HG02610 (cell line): ENCODE measurements around the gene APOL2.
"Not testable (repeated sequence)": the region's sequence is repeated elsewhere in the genome, so short reads cannot be mapped to it uniquely, and the experiment has no call there.

Experiments
- ATAC-seq: cut with Tn5 transposase; IDR thresholded peaks from one replicate; pipeline ENCODE4 v1.9.1; 2021; ENCODE audit warnings: mild to moderate bottlenecking, moderate library complexity; ENCODE audit not compliant: unreplicated experiment

Gene APOL2

DNA sequence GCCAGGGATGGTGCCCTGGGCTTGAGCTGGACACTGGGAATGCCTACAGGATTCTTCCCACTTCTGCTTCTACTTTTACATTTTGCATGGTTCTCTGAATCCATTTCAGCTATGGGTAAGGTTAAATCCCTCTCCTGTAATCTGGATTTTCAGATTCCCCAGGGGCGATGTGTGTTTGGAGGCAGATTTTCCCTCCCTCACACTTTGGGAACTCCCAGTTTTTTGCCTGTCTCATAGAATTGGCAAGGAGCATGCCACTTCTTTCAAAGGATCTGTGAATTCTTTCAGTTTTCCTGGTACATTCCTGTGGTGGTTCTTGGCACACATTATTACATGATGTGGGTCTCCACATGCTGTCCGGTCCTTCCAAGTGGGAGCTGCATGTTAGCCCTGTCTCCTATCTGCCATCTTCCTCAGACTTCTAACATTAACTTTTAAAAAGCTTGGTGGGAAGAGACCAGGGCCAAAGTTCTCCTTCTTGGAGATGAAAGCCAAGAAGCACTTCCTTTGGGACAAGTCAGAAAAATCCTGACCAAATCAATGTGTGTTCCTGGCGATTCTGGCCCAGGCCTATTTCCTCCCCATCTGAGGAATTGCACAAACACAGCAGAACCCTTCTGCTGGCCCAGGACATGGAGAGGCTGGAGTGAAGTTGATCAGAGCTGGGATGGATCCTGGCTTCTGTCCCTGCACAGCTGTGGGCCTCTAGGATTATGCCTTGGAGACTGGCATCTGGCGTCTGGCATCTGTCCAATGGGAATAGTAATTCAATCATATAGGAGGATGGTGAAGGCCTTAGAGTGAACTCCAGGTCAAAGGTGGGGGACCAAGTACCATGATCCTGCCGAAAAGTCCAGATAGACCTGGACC lies 5.4 kb upstream of the APOL2 start:
- ATAC-seq: no peak

DNA sequence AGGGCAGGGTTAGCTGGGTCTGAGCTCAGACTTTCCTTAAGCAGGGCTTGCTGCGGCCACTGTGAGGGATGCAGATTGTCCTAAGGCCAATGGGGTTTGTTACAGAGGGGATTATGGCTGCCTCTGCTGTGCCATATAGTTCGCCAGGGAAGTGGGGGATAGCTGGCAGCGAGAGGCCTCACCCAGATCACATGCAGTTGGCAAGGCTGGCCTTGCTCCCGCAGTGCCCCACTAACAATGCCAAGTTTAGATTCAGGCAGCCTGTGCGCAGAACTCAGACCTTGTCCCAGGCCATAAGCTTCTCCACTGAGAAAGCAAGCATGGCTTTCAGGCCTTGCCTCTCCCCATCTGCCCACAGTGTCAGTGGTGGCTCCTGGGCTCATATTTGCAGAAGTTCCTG lies 4.7 kb upstream of the APOL2 start:
- ATAC-seq: no peak

DNA sequence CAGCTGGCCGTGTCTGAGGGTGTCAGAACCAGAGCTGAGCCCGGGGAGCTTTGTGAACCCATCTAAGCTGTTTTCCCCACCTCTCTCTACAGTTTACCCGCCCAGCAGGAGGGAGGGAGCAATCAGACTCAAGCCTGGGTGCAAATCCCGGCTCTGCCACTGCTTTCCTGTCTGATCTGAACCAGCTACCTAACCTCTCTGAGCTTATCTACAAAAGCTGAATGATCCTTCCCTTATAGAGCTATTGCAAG lies 252 bp downstream of the APOL2 start:
- ATAC-seq: peak; percentile 12

DNA sequence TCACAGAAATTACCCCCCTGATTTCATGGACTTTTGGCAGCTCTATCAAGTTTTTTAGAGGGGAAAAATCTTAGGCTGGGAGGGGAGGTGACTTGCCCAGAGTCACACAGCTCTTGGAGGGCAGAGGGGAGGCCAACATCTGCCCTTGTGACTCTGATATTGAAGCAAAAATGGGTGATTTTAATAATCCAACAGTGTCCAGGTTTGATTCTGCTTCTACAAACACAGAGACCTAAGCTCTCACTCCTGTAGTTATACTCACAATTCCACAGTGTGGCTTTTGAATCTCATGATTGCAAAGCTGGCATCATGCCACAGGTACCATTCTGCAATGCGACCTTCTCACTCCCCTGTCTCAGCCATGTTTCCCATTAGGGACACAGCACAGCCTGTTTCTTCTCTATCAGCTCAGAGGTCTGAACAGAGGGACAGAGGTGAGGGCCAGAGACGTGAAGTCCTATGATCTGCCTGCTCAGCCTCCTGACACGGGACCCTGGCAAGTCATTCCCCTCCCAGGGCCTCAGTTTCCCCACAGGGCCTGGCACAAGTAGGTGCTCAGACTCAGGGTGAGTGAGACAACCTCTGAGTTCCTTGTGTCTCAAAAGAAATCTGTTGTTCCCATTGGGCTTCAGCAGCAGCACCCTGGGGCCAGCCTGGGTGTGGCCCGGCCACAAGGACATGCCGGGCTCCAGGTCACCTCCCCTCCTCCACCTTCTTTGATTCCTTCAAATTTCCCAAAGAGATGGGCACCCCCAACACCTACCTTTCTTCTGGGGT lies 766 bp downstream of the APOL2 start:
- no peak for ATAC-seq

DNA sequence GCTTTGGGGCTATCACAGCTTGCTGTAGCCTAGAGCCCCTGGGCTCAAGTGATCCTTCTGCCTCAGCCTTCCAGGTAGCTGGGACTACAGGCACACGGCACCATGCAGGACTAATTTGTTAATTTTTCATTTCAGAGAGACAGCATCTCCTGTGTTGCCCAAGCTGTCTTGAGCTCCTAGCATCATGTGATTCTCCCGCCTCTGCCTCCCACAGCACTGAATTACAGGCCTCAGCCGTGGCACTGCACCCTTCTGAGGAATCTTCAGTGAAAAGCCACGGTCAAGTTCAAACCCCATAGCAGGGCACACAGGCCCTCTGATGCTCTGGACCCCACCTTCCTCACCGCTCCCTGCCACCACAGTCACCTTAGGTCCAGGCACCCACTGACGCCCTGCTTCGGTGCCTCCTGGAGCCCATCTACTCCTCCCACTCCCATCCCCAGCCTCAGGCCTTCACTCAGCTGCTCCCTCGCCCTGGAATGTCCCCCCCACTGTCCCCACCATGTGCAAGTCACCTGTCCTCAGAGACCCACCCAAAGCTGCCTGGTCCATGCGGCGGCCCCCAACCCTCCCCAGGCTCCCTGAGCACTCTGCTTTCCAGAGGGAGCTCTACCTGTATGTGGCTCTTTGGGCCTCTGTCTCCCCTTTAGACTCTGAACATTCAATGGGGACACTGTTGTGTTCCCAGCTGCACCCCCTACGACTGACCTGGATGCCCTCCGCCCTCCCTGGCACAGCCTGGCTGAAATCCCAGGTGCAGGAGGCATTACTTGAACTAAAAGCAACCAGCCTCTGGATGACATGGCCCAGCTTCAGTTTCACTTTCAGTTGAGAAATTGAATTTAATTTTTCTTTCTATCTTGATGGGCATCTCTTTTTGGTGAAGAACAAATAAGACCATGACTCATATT lies 1.6 kb downstream of the APOL2 start:
- ATAC-seq: no peak

DNA sequence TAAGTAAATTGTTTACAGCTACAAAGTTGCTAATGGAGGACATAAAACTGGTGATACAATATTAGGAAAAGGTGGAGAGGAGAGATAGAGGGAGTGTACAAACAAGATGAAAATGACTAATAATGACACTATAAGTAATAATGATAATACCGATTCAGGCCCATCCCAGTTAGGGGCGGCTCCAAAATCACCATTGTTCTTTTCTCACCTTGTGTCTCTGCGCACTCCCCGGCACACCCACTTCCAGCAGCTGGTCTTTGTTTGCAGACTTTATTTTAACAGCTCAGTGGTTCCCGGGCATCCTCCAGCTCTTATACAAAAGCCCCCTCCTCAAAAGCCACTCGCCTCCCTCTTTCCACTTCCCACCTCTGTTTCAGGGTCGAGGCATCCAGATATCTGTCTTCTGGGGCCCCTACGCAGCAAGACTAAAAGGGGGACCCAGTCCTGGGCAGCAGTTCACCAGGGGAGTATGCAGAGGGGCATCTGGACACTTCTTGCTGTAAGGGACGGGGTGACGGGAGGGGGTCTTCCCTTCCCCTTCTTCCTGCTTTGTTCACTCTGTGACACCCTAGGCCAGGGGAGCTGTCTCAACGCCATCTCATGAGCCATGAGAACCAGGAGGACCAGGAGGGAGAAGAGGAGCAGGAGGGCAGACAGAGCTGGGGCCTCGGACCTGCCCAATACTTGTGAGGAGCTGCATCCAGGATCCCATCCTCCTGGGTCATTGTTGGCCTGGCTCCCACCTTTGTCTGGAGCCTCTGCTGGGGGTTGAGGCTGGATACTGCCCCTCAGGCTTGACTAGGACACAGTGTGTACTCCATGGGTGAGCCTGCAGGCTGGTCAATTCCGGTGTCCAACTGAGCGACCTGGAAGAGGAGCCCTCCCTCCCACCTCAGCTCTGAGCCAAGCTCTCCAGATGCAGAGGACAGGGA lies 2.7 kb downstream of the APOL2 start:
- no peak for ATAC-seq

DNA sequence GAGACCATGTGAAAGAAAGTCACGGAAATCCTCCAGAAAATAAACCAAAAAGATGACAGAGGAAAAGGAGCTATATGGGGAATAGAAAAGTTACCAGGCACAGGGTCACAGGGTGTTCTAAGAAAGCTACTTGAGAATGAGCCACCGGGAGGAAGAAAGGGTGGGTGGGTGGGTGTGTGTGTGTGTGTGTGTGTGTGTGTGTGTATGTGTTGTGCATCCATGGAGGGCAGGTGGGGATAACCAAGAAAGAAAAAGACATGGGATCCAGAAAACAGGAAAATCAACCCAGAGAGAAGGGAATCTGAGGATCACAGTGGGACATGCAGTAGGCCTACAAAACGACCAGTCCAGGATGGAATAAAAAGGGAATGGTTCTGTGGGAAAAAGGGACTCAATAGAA lies 3.7 kb downstream of the APOL2 start:
- no peak for ATAC-seq

DNA sequence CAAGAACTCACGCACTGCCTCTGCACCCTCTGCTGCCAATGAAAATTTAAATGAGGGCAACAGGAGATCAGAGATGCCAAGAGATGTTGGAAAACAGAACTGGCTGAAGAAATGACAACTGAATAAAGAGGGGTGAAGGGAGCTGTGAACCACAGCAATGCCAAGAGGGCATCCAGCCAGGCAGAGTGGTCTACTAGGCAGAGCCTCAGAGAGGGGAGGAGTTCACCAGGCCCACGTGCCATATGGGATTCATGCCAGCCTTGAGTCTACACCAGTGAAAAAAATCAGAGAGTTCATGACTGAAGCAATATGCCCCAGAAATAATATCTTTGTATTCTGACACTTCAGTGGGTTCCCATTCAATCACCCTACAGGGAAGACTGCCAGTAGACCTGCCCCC lies 4.4 kb downstream of the APOL2 start:
- ATAC-seq: no peak

DNA sequence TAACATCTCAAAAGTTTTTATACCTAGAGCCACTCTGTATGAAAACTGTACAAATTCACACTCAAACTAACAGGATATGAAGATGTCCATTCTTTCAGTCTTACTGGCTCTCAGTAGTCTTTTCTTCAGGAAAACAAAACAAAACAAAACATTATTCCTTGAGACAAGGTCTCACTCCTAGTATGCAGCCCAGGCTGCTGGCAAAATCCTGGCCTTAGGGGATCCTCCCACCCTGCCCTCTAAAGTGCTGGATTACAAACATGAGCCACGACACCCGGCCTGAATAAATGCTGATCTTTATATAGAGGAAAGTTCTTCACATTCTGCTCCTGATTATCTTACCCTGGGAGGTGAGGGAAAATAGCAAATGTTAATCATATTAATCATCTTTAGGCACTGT lies 5.1 kb downstream of the APOL2 start:
- ATAC-seq: no peak

DNA sequence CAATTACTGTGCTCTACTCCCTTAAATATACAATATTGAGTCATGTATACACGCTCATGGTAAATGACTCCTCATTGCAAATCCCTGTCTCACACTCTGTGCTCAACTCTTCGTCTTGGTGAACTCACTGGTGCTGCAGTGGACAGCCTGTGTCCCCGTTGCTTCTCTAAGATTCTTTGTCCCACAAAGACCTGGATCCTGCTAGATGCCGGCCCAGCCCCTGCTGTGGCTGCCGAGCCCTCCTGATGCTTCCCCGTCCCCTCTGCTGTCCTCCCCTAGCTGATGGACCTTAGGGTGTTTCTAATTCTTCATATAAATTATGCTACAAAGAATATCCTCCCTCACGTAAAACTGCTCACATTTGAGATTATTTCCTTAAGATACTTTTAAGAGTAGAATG lies 5.5 kb downstream of the APOL2 start:
- ATAC-seq: no peak

DNA sequence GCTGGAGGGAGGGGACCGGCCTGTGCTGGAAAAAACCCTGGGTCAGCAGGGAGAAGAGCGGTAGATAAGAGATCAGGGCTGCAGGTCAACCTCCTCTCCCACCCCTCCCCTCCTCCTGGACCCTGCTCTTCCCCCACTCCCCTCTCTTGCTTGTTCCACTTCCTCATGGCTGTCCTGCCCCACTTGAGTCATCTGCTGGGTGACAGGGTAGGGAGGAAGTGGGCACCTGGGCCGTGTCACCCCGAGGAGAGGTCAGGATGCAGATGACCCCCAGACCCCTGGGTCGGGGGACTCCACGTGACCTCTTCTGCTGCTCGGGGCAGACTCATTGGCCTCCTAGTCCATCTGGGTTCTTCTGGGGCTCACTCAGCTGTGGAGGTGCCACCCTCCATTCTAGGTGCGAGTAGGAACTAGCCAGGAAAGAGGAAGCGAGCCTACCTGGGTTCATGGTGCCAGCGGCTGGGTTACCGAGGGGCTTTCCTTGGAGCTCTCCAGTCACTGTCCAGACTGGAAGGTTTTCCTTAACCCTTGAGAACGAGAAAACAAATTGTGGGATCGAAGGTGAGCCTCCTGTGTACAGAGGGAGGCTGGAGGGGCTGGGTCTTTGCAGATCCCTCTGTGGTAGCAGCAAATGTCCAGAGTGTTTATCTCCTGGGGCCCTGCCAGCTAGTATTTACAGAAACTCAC lies 6.5 kb downstream of the APOL2 start:
- ATAC-seq: no peak

DNA sequence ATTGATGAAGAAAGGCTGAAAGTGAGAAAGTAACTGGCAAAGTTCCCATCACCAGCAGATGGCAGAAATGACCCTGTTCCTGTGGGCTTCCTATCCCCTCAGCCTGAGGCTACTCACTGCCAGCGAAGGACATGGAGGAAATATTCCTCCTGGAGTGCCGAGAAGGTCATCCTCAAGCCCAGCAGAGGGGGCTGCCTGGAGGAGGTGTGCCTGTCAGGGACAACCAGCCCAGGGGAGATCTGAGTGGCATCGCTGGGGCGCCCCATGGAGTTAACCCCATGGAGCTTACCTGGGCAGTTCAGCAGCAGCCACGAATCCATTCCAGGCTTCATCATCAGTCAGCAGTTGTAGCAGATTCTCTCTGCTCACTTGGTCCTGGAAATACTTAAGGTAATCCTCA lies 8.3 kb downstream of the APOL2 start:
- not testable (repeated sequence) for ATAC-seq

DNA sequence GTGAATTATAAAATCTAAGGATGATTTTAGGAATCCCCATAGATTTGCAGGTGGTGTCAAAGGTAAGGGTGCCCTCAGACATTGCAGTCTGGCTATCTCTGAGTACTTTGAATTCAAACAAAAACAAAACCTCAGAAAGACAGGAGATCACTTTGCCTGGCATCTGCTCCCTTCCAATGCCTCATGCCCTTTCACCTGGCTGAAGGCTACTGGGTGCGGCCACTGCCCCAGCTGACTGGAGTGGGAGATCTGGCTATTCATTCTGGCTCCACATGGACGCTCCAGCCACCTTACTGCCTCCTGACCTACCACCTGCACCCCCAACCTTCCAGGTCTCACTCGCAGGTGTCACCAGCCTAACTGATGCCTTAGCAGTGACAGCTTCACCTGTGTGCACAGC lies 9.7 kb downstream of the APOL2 start:
- ATAC-seq: not testable (repeated sequence)

DNA sequence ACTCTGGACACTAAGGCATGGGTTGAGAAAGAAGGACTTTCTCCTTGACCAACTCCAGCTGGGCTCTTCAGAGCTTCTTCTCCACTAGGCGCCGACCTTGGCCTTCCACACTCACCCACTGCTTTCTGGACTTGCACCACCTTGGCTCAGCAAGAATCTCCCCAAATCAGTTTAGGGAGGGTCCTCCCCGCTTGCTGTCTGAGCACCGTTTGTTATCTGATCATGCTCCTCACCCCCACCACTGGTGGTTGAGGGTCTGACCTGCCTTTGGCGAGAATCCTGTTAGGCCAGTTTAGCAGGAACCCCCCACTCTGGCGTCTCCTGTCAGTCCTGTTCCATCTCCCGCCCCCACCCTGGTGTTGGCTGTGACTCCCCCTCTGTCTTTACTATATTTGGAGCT lies 10.4 kb downstream of the APOL2 start:
- no peak for ATAC-seq

DNA sequence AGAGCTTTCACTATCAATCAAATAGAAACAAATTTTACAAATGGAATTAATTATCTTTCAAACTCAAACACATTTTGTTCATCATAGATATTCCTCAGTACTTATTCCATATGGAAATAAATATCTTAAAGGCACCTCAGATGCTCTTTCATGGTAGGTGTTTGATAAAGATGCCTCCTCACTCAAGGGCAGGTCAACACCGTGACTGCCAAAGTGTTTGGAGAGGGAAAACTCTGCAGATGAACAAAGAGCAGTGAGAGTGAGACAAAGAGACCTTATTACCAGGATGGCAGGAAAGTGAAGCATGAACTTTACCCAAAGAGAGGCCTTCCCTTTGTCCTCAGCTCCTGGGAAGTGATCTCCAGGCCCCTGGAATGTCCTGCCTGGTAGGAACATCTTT lies 11.0 kb downstream of the APOL2 start:
- not testable (repeated sequence) for ATAC-seq

DNA sequence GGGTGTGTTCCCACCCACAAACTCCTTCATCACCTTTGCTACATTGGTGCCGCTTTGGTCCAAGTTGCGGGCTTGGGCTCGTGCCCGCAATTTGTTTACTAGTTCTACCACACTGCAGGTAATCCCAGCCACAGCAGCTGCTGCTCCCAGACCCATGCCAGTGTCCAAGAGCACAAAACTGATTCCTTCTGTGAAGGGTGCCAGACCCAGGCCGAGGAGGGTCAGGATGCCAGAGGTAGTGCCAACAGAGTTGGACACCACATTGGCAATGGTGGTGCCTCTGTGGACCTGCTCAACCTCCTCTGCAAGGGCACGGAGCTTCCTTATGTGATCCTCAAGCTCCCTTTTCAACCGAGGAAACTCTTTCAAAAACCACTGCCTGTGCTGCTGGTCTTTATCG lies 11.5 kb downstream of the APOL2 start:
- ATAC-seq: no peak

DNA sequence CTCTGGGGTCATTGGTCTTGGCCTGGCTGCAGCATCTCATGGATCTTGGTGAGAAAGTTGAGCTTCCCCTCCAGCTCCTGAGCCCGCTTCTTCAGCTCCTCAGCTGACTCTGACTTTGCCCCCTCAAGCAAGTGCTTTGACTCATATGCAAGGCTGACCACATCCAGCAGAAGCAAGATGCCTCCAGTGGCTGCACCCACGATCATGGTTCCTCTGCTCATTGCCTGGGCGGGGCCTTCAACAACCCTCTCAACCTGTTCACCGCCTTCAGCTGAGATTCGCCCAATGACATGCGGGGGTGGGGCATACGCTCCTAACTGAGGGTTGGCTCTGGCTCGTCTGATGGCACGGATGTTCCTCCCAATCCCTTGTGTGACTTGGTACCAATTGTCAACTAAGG lies 11.9 kb downstream of the APOL2 start:
- ATAC-seq: no peak

DNA sequence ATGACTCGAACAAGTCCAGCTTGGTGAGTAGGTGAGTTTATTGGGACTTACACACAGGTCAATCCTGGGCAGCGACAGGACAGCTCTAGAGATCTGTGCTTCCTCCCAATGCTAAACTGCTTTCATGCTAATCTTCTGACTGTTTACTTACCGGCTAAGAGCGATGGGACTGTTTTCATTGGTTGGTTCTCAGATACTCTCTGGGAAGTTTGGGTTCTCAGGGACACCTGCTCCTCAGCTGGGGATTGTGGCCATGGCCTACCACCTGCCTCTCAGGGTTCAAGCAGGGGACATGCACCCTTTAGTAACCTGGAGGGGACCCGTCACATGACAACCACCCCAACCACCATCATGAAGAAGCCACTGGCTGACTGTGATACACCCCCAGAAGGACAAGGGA lies 13.1 kb downstream of the APOL2 start:
- no peak for ATAC-seq

DNA sequence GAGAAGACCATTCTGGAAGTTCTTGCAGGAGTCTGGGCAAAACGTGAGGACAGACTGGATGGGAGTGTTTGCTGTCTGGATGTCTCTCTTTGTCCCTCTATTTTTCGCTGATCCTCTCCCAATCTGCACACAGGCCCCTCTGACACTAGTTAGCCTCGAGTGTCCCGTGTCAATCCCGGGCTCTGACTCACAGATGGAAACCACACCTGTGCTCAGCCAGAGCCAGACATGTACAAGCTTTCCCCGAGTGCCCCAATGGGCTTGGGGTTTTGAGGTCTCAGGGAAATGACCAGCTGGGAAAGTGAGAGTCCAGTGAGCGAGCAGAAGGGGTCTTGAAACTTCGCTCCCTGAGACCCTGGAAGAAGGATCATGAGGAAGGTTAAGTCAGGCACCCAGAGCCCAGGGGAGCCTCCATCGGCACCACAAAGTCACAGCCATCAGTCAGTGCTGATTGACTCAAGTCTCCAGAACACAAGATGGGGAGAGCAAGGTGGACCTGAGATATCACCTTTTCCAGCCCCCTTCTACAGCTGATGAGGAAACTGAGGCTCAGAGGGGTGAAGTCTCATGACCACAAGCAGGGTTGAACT lies 13.9 kb downstream of the APOL2 start:
- no peak for ATAC-seq

DNA sequence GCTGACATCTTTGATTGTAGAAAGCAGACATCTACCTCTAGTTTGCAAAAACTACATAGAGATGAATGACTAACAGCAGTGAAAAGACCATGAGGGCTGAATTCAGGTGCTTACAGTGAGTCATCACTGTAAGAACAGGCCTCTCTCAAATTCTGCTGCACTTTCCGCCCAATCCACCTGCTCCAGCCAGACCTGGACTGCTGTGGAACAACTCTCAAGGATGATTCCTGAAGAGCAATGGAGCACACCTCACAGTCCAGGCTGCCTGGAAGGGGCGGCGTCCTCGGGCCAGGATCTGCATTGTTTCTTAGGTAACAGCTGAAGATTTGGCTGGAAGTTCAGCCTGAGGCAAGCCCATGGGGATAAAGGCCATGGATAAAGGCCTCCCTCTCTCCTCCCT lies 15.1 kb downstream of the APOL2 start:
- no peak for ATAC-seq
